ENCODE results near the gene FERMT2. TPM values are rescaled to one million over a fixed set of nuclear protein-coding genes. Genes with fewer than 3 reads are reported as not detected.

The FERMT2 gene
- 107 and 157 TPM in 2 replicates for total RNA-seq

GRCh38 chr14:52950898-52951680, at the start of gene FERMT2:
TSS of gene FERMT2 (minus strand) at chr14:52951050. CDS start at chr14:52950568, 482 bp downstream.

Other genes with a start within 250 kb of the FERMT2 start
- 127 and 181 TPM in 2 replicates for gene PSMC6, start 243.8 kb downstream of the FERMT2 start, total RNA-seq
- gene STYX, start 220.9 kb downstream of the FERMT2 start, total RNA-seq = 16.6 and 17.5 TPM in 2 replicates
- 36.0 and 43.5 TPM in 2 replicates for gene GNPNAT1, start 159.4 kb downstream of the FERMT2 start, total RNA-seq
- gene DDHD1, start 202.3 kb upstream of the FERMT2 start, total RNA-seq = 23.6 and 33.2 TPM in 2 replicates